SK-N-SH (cell line): ENCODE results near the gene NECTIN1. TPM values are rescaled to one million over a fixed set of nuclear protein-coding genes. Genes with fewer than 3 reads are reported as not detected.
A peak's percentile ranks its signal among the peaks of the same experiment; 100 is the strongest.

Experiments used
- CTCF ChIA-PET: fragments of 300-600, 350-600 bp; formaldehyde crosslinking; extraction: SDS; loops from one replicate; lab custom pipeline; 2021; lab: Yijun Ruan, JAX
- POLR2A ChIA-PET: fragments of 350-600 bp; sonication (Branson Sonifier 250); formaldehyde crosslinking; extraction: SDS; loops from one replicate; lab custom pipeline; 2020; ENCODE audit warnings: antibody characterized with exemption, inconsistent platforms; lab: Yijun Ruan, JAX
- DNase-seq: peaks from one replicate; pipeline ENCODE4 v3.0.0; 2012
- H2AFZ ChIP-seq: fragments of 200-600 bp; sonication (generic); 2 replicates; pipeline ENCODE4 v1.8.1; 2016; ENCODE audit warnings: antibody characterized with exemption, mild to moderate bottlenecking, low read depth
- H3F3A ChIP-seq: fragments of 200-600 bp; sonication (generic); replicated peaks from 2 replicates; pipeline ENCODE3; 2016; ENCODE audit warnings: antibody characterized with exemption, mild to moderate bottlenecking; ENCODE audit not compliant: insufficient read depth
- H3K27ac ChIP-seq, 2 experiments: fragments of 200-500 bp in 1 of 2; fragments of 200-600 bp in 1 of 2; sonication (Bioruptor generic) in 1 of 2; sonication (generic), shearing (Covaris generic) in 1 of 2; 2 replicates each; pipeline versions ENCODE4 v1.5.1 to v1.6.1; 2014 to 2016; ENCODE audit warnings: low read depth in 2 of 2, inconsistent platforms in 1 of 2, low read length in 1 of 2, mild to moderate bottlenecking in 1 of 2, mixed read lengths in 1 of 2
- H3K27me3 ChIP-seq: fragments of 200-600 bp; sonication (generic), shearing (Covaris generic); 2 replicates; pipeline ENCODE4 v1.6.1; 2016; ENCODE audit warnings: mixed run types; ENCODE audit not compliant: insufficient read depth
- H3K36me3 ChIP-seq, 2 experiments: fragments of 200-500 bp in 1 of 2; fragments of 200-600 bp in 1 of 2; sonication (Bioruptor generic) in 1 of 2; sonication (generic) in 1 of 2; replicated peaks in 1 of 2; 2 replicates each; pipeline versions ENCODE3 to v1.5.1; 2014 to 2016; ENCODE audit warnings: low read length in 1 of 2, mild to moderate bottlenecking in 1 of 2; ENCODE audit not compliant: insufficient read depth in 2 of 2, control insufficient read depth in 1 of 2
- H3K4me1 ChIP-seq, 2 experiments: fragments of 200-500 bp in 1 of 2; fragments of 200-600 bp in 1 of 2; sonication (Bioruptor generic) in 1 of 2; sonication (generic), shearing (Covaris generic) in 1 of 2; 2 replicates each; pipeline versions ENCODE4 v1.5.1 to v1.6.1; 2014 to 2016; ENCODE audit warnings: low read depth in 1 of 2, low read length in 1 of 2, mixed run types in 1 of 2; ENCODE audit not compliant: insufficient read depth in 2 of 2, control insufficient read depth in 1 of 2
- H3K4me2 ChIP-seq: fragments of 200-600 bp; sonication (generic), shearing (Covaris generic); 2 replicates; pipeline ENCODE4 v1.6.1; 2017; ENCODE audit warnings: mixed run types
- H3K4me3 ChIP-seq, 2 experiments: fragments of 200-500 bp in 1 of 2; fragments of 200-600 bp in 1 of 2; sonication (Bioruptor generic) in 1 of 2; sonication (generic), shearing (Covaris generic) in 1 of 2; 2 replicates each; pipeline versions ENCODE4 v1.5.1 to v1.8.1; 2014 to 2016; ENCODE audit warnings: low read depth in 2 of 2, inconsistent platforms in 1 of 2, low read length in 1 of 2, mild to moderate bottlenecking in 1 of 2, mixed read lengths in 1 of 2, moderate library complexity in 1 of 2
- H3K79me2 ChIP-seq: fragments of 200-600 bp; sonication (generic); 2 replicates; pipeline ENCODE4 v1.8.1; 2017; ENCODE audit warnings: mild to moderate bottlenecking; ENCODE audit not compliant: insufficient read depth
- H3K9ac ChIP-seq: fragments of 200-600 bp; sonication (generic); 2 replicates; pipeline ENCODE4 v1.6.1; 2017; ENCODE audit warnings: mixed run types
- H3K9me2 ChIP-seq: fragments of 200-600 bp; sonication (generic); 2 replicates; pipeline ENCODE4 v1.6.1; 2017; ENCODE audit warnings: mixed run types
- H3K9me3 ChIP-seq: fragments of 200-600 bp; sonication (generic); 2 replicates; pipeline ENCODE4 v1.6.1; 2017; ENCODE audit warnings: mixed run types, mild to moderate bottlenecking, moderate library complexity
- H4K20me1 ChIP-seq: fragments of 200-600 bp; sonication (generic); 2 replicates; pipeline ENCODE4 v1.6.1; 2017; ENCODE audit warnings: mild to moderate bottlenecking, mixed run types; ENCODE audit not compliant: insufficient read depth
- CHD2 ChIP-seq: fragments of 150-350 bp; IDR thresholded peaks from 2 replicates; pipeline ENCODE4 v1.6.1; 2018; ENCODE audit warnings: low read length; ENCODE audit not compliant: partially characterized antibody
- EP300 ChIP-seq, 2 experiments: IDR thresholded peaks; 2 replicates each; pipeline versions ENCODE4 v1.4.0 to v1.6.1; 2012; ENCODE audit warnings: borderline replicate concordance in 1 of 2, low read depth in 1 of 2, low read length in 1 of 2
- EZH2phosphoT487 ChIP-seq: fragments of 200-600 bp; sonication (generic); IDR thresholded peaks from 2 replicates; pipeline ENCODE4 v1.6.1; 2017; ENCODE audit warnings: low read depth, mixed run types, mild to moderate bottlenecking, antibody characterized with exemption, moderate library complexity, borderline replicate concordance
- FOSL2 ChIP-seq: IDR thresholded peaks from 2 replicates; pipeline ENCODE4 v1.4.0; 2012; ENCODE audit warnings: low read depth, mild to moderate bottlenecking, moderate library complexity, borderline replicate concordance
- GABPA ChIP-seq: IDR thresholded peaks from 2 replicates; pipeline ENCODE4 v1.4.0; 2012; ENCODE audit warnings: low read depth, mild to moderate bottlenecking
- GATA2 ChIP-seq: sonication (generic); formaldehyde crosslinking; IDR thresholded peaks from 2 replicates; pipeline ENCODE4 v1.5.0; 2020; ENCODE audit warnings: mild to moderate bottlenecking, missing genetic modification reagents
- NFIC ChIP-seq: IDR thresholded peaks from 2 replicates; pipeline ENCODE4 v1.4.0; 2012; ENCODE audit warnings: borderline replicate concordance
- RAD21 ChIP-seq: IDR thresholded peaks from 2 replicates; pipeline ENCODE4 v1.6.1; 2012; ENCODE audit warnings: mild to moderate bottlenecking, low read length
- RCOR1 ChIP-seq: fragments of 150-350 bp; IDR thresholded peaks from 2 replicates; pipeline ENCODE4 v1.6.1; 2017; ENCODE audit warnings: antibody characterized with exemption, low read length
- RFX5 ChIP-seq: IDR thresholded peaks from 2 replicates; pipeline ENCODE4 v1.6.1; 2012; ENCODE audit warnings: mild to moderate bottlenecking, improper control_type of control experiment, low read length
- RXRA ChIP-seq: IDR thresholded peaks from 2 replicates; pipeline ENCODE4 v1.4.0; 2012; ENCODE audit warnings: low read depth, mild to moderate bottlenecking, borderline replicate concordance
- SIN3A ChIP-seq: IDR thresholded peaks from 2 replicates; pipeline ENCODE4 v1.6.1; 2012; ENCODE audit warnings: low read depth, mild to moderate bottlenecking, low read length, moderate library complexity, borderline replicate concordance
- SMC3 ChIP-seq: IDR thresholded peaks from 2 replicates; pipeline ENCODE4 v1.6.1; 2012; ENCODE audit warnings: low read depth, low read length, improper control_type of control experiment
- TEAD4 ChIP-seq: IDR thresholded peaks from 2 replicates; pipeline ENCODE4 v1.4.0; 2012; ENCODE audit warnings: mild to moderate bottlenecking, borderline replicate concordance; ENCODE audit not compliant: insufficient read depth
- WGBS: methylation state at CpG from one replicate; pipeline ENCODE4 v1.1.6; 2017; ENCODE audit warnings: low lambda C conversion rate; 5-methylcytosine and 5-hydroxymethylcytosine counted together
- polyA plus RNA-seq, 3 experiments: library from polyadenylated mRNA; depleted of rRNA; stranded (reverse); fragments of >200 nt; gene quantifications; 2 replicates each; pipeline ENCODE4 v1.2.3, GENCODE V29; 2012
- TF ChIP-seq, protein P1 (sequence below): IDR thresholded peaks from 2 replicates; pipeline ENCODE4 v1.4.0; 2012; ENCODE audit warnings: low read depth, borderline replicate concordance
- TF ChIP-seq, protein P2 (sequence below): fragments of 200-600 bp; sonication (generic); IDR thresholded peaks from 2 replicates; pipeline ENCODE4 v1.6.1; 2017; ENCODE audit warnings: antibody characterized with exemption, mild to moderate bottlenecking, moderate library complexity
- TF ChIP-seq, protein P3 (sequence below): fragments of 150-350 bp; IDR thresholded peaks from 2 replicates; pipeline ENCODE4 v1.6.1; 2016; ENCODE audit warnings: mild to moderate bottlenecking, low read depth, low read length

NECTIN1 gene
- polyA plus RNA-seq, 1 of the 3 experiments (the other 2 are of a cell fraction): 9.1 TPM

DNA sequence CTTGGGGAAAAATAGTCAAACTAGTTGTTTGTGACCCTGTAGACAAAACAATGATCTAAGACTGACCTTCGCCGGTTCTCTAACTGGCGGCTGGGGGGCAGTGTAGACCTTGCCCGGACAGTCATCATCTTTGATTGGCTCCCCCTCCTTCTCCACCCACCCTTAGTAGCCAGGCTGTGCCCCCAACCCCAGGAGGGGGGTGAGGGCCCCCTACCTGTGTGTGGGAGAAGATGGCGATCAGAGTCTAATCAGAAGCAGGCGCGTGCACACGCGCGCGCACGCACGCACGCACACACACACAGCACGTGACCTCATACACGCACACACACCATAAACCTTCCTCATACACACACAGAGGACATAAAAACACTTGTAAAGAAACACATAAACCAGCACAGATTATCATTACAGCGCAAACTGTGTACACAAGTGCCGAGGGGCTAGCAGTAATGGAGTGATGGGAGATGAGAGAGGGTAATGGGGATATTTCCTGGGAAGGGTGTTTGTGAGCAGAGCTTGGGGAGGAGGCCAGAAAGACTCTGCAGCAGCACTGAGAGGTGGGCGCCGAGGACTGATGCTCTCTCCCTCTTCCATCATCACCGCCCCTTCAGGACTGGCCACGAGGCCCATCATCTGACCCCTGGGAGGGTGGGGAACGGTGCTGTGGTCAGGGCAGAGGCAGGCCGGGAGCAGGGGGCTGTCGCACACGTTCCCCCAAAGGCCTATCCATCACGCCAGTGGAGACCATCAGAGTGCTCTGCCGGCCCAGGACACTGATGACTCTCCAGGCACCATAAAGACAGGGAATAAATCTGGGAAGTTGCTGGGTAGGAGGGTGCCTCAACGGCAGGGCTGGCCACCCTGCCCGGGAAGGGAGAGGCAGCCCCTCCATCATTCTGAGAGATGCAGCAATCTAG lies 12.2 kb downstream of the NECTIN1 start:
- no peak overlapping the region for H3K4me2 ChIP-seq
- H3K79me2 ChIP-seq: 0 out of 2 replicates have a peak, but pooled peaks cover 5% of the 10 kb centered on the region
- no peaks in the 10 kb centered on the region for H3F3A ChIP-seq
- H3K9ac ChIP-seq: no peak overlapping the region
- no peak for DNase-seq
- 94% methylated on average over 26 of the region's 30 CpGs for WGBS
- no peaks in the 10 kb centered on the region for H3K36me3 ChIP-seq
- TF ChIP-seq RAD21: no peak
- no peak for TF ChIP-seq RXRA
- no peak for TF ChIP-seq RCOR1
- no peak for TF ChIP-seq EZH2phosphoT487
- no peak for TF ChIP-seq GABPA
- no peak for TF ChIP-seq FOSL2
- TF ChIP-seq, protein P1, sequence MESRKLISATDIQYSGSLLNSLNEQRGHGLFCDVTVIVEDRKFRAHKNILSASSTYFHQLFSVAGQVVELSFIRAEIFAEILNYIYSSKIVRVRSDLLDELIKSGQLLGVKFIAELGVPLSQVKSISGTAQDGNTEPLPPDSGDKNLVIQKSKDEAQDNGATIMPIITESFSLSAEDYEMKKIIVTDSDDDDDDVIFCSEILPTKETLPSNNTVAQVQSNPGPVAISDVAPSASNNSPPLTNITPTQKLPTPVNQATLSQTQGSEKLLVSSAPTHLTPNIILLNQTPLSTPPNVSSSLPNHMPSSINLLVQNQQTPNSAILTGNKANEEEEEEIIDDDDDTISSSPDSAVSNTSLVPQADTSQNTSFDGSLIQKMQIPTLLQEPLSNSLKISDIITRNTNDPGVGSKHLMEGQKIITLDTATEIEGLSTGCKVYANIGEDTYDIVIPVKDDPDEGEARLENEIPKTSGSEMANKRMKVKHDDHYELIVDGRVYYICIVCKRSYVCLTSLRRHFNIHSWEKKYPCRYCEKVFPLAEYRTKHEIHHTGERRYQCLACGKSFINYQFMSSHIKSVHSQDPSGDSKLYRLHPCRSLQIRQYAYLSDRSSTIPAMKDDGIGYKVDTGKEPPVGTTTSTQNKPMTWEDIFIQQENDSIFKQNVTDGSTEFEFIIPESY: no peak
- TF ChIP-seq, protein P2, sequence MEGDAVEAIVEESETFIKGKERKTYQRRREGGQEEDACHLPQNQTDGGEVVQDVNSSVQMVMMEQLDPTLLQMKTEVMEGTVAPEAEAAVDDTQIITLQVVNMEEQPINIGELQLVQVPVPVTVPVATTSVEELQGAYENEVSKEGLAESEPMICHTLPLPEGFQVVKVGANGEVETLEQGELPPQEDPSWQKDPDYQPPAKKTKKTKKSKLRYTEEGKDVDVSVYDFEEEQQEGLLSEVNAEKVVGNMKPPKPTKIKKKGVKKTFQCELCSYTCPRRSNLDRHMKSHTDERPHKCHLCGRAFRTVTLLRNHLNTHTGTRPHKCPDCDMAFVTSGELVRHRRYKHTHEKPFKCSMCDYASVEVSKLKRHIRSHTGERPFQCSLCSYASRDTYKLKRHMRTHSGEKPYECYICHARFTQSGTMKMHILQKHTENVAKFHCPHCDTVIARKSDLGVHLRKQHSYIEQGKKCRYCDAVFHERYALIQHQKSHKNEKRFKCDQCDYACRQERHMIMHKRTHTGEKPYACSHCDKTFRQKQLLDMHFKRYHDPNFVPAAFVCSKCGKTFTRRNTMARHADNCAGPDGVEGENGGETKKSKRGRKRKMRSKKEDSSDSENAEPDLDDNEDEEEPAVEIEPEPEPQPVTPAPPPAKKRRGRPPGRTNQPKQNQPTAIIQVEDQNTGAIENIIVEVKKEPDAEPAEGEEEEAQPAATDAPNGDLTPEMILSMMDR: no peak
- TF ChIP-seq CHD2: no peak
- TF ChIP-seq TEAD4: no peak
- TF ChIP-seq SMC3: no peak
- TF ChIP-seq, protein P3, sequence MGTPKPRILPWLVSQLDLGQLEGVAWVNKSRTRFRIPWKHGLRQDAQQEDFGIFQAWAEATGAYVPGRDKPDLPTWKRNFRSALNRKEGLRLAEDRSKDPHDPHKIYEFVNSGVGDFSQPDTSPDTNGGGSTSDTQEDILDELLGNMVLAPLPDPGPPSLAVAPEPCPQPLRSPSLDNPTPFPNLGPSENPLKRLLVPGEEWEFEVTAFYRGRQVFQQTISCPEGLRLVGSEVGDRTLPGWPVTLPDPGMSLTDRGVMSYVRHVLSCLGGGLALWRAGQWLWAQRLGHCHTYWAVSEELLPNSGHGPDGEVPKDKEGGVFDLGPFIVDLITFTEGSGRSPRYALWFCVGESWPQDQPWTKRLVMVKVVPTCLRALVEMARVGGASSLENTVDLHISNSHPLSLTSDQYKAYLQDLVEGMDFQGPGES: no peak
- TF ChIP-seq EP300 (IDR thresholded peaks at IDR 0.05; ENCODE audit: borderline replicate concordance in 1 of 2, low read depth in 1 of 2, low read length in 1 of 2): no peak
- TF ChIP-seq RFX5: no peak
- no peak for TF ChIP-seq SIN3A
- no peak for TF ChIP-seq NFIC
- no peak for TF ChIP-seq GATA2 (CRISPR knock-in tag)
- ChIA-PET CTCF (interaction anchor here (1.0 to 1.4 kb wide), 4 partner anchors 15 to 391 kb away, joined by 3 to 4 read pairs (median 3); no protein-coding TSS in a partner anchor), POLR2A (interaction anchor here (1.0 kb wide), 1 partner anchor 10 kb away, joined by 3 read pairs; no protein-coding TSS in a partner anchor)
- H3K4me3 ChIP-seq: no peak overlapping the region
- H3K9me3 ChIP-seq: no peaks in the 10 kb centered on the region
- no peak overlapping the region for H2AFZ ChIP-seq
- no peaks in the 10 kb centered on the region for H3K27me3 ChIP-seq
- H4K20me1 ChIP-seq: 0 out of 2 replicates have a peak, but pooled peaks cover 6% of the 10 kb centered on the region
- H3K27ac ChIP-seq: peak overlapping the region in 1 of 2 experiments; percentile 66; a peak in 1 of 4 replicates
- H3K4me1 ChIP-seq: peaks cover 7 to 84% of the 10 kb centered on the region in 2 experiments; a peak in 2 of 4 replicates
- H3K9me2 ChIP-seq: no peaks in the 10 kb centered on the region
